ENCODE measurements around the gene PARD6B.

GRCh38 chr20:50806126-50806768 is 74.9 kb downstream of the PARD6B start:
- TF ChIP-seq CTCF (IDR thresholded peaks at IDR 0.05) (no peak), EZH2 (IDR thresholded peaks at IDR 0.05; ENCODE audit: borderline replicate concordance, insufficient read depth, low read depth, low read length, poor library complexity, severe bottlenecking) (no peak)
